Caco-2 (cell line): ENCODE results near the gene RAP1GAP2. TPM values are rescaled to one million over a fixed set of nuclear protein-coding genes. Genes with fewer than 3 reads are reported as not detected.
A peak's percentile ranks its signal among the peaks of the same experiment; 100 is the strongest.

Experiments used
- BruUV-seq: library from RNA; stranded (reverse); fragments of 400-500 nt; replicated peaks from 2 replicates; lab custom pipeline; 2021; lab: Mats Ljungman, UMichigan
- CTCF ChIA-PET: fragments of 300-600 bp; sonication (Branson Sonifier 250); formaldehyde crosslinking; loops from one replicate; lab custom pipeline; 2022; ENCODE audit warnings: antibody characterized with exemption; lab: Charles Lee
- POLR2A ChIA-PET: fragments of 300-600 bp; sonication (Branson Sonifier 250); formaldehyde crosslinking; loops from one replicate; lab custom pipeline; 2022; ENCODE audit warnings: antibody characterized with exemption; lab: Charles Lee
- DNase-seq, 2 experiments: peaks; one replicate each; pipeline versions ENCODE4 v3.0.0 to v3.0.0-alpha.2; 2020 to 2022
- H3K27me3 ChIP-seq: replicated peaks from 2 replicates; pipeline ENCODE4 v1.6.0; 2011; ENCODE audit warnings: low read length; ENCODE audit not compliant: control insufficient read depth, insufficient read depth
- H3K36me3 ChIP-seq: 2 replicates; pipeline ENCODE4 v1.5.1; 2011; ENCODE audit warnings: low read length; ENCODE audit not compliant: control insufficient read depth, insufficient read depth
- H3K4me1 ChIP-seq: fragments of 250-450 bp; sonication (Bioruptor Pico); 2 replicates; pipeline ENCODE4 v1.5.1; 2020; ENCODE audit warnings: mild to moderate bottlenecking
- H3K4me3 ChIP-seq: 2 replicates; pipeline ENCODE4 v1.5.1; 2011; ENCODE audit warnings: low read depth, mild to moderate bottlenecking, control low read depth, low read length
- H3K9me3 ChIP-seq: fragments of 250-450 bp; sonication (Bioruptor Pico); 2 replicates; pipeline ENCODE4 v1.5.1; 2020; ENCODE audit warnings: mild to moderate bottlenecking, moderate library complexity
- H3K27ac Mint-ChIP-seq: one replicate; pipeline ENCODE4 v1.8.0; 2022; ENCODE audit warnings: mixed read lengths; ENCODE audit not compliant: unreplicated experiment
- H3K27me3 Mint-ChIP-seq: one replicate; pipeline ENCODE4 v1.8.0; 2022; ENCODE audit warnings: mixed read lengths; ENCODE audit not compliant: insufficient read depth, unreplicated experiment
- H3K36me3 Mint-ChIP-seq: one replicate; pipeline ENCODE4 v1.8.0; 2022; ENCODE audit warnings: mild to moderate bottlenecking, mixed read lengths; ENCODE audit not compliant: insufficient read depth, unreplicated experiment
- H3K4me1 Mint-ChIP-seq: one replicate; pipeline ENCODE4 v1.8.0; 2022; ENCODE audit warnings: low read depth, mixed read lengths; ENCODE audit not compliant: unreplicated experiment
- H3K4me3 Mint-ChIP-seq: one replicate; pipeline ENCODE4 v1.8.0; 2022; ENCODE audit warnings: mild to moderate bottlenecking, moderate library complexity, mixed read lengths; ENCODE audit not compliant: unreplicated experiment
- H3K9me3 Mint-ChIP-seq: one replicate; pipeline ENCODE4 v1.8.0; 2022; ENCODE audit warnings: mixed read lengths; ENCODE audit not compliant: unreplicated experiment
- CTCF ChIP-seq, 2 experiments: fragments of 200-600 bp in 1 of 2; IDR thresholded peaks; 1 replicate in 1 of 2; 2 replicates in 1 of 2; pipeline versions ENCODE4 v1.5.1 to v1.8.0; 2011 to 2022; ENCODE audit warnings: antibody characterized with exemption in 1 of 2, control low read depth in 1 of 2, inconsistent platforms in 1 of 2, low read depth in 1 of 2, low read length in 1 of 2, mild to moderate bottlenecking in 1 of 2, moderate library complexity in 1 of 2; ENCODE audit not compliant: insufficient read depth in 1 of 2, severe bottlenecking in 1 of 2, unreplicated experiment in 1 of 2
- intact Hi-C: fragments of 100-400 bp; cut with micrococcal nuclease; formaldehyde crosslinking; loops from one replicate; pipeline ENCODE4 v1.10.0; 2022; ENCODE audit not compliant: unreplicated experiment
- total RNA-seq: library from RNA; stranded (reverse); gene quantifications from 2 replicates; pipeline ENCODE4 v1.2.3, GENCODE V29; 2022

Gene RAP1GAP2
- total RNA-seq, 1 experiment from 2014 or later = 45.3 TPM

- Mint-ChIP-seq H3K4me3 (no peak overlapping the region), H3K27ac (peak overlapping the region; percentile 81), H3K9me3 (peaks cover 9% of the 10 kb centered on the region), H3K36me3 (peaks cover 10% of the 10 kb centered on the region), H3K4me1 (peaks cover 32% of the 10 kb centered on the region), H3K27me3 (no peaks in the 10 kb centered on the region)
- ChIA-PET POLR2A (no interaction called here), CTCF (no interaction called here)
- DNase-seq = no peak
- Histone ChIP-seq H3K4me1 (peaks cover 41% of the 10 kb centered on the region), H3K36me3 (no peaks in the 10 kb centered on the region), H3K4me3 (no peak overlapping the region), H3K9me3 (no peaks in the 10 kb centered on the region), H3K27me3 (no peaks in the 10 kb centered on the region)
- BruUV-seq = no TSS peak
- intact Hi-C loops = no loop called here
- TF ChIP-seq CTCF (IDR thresholded peaks at IDR 0.05; ENCODE audit: insufficient read depth in 1 of 2, low read depth in 1 of 2, low read length in 1 of 2, severe bottlenecking in 1 of 2, unreplicated experiment in 1 of 2) = no peak
These were observed 168.1 kb downstream of the RAP1GAP2 start for GRCh38 chr17:2964370-2964769.

GRCh38 chr17:2964831-2965230 is 168.6 kb downstream of the RAP1GAP2 start:
- H3K27me3 ChIP-seq = no peaks in the 10 kb centered on the region
- H3K4me1 Mint-ChIP-seq = peaks cover 29% of the 10 kb centered on the region
- H3K36me3 Mint-ChIP-seq = peaks cover 10% of the 10 kb centered on the region
- H3K9me3 ChIP-seq = no peaks in the 10 kb centered on the region
- no TSS peak for BruUV-seq
- H3K27me3 Mint-ChIP-seq = no peaks in the 10 kb centered on the region
- no peaks in the 10 kb centered on the region for H3K36me3 ChIP-seq
- ChIA-PET POLR2A (no interaction called here), CTCF (interaction anchor here (0.6 kb wide), 1 partner anchor 79 kb away, joined by 4 read pairs; no protein-coding TSS in a partner anchor)
- intact Hi-C loops = no loop called here
- H3K4me3 Mint-ChIP-seq = no peak overlapping the region
- no peak for DNase-seq
- no peak for TF ChIP-seq CTCF (IDR thresholded peaks at IDR 0.05; ENCODE audit: insufficient read depth in 1 of 2, low read depth in 1 of 2, low read length in 1 of 2, severe bottlenecking in 1 of 2, unreplicated experiment in 1 of 2)
- H3K4me1 ChIP-seq = peaks cover 36% of the 10 kb centered on the region
- peaks cover 9% of the 10 kb centered on the region for H3K9me3 Mint-ChIP-seq
- no peak overlapping the region for H3K4me3 ChIP-seq
- H3K27ac Mint-ChIP-seq = peak overlapping the region; percentile 81

GRCh38 chr17:2965621-2966595 is 169.7 kb downstream of the RAP1GAP2 start:
- peaks cover 26% of the 10 kb centered on the region for H3K4me1 ChIP-seq
- TF ChIP-seq CTCF (IDR thresholded peaks at IDR 0.05; ENCODE audit: insufficient read depth in 1 of 2, low read depth in 1 of 2, low read length in 1 of 2, severe bottlenecking in 1 of 2, unreplicated experiment in 1 of 2) = no peak
- H3K4me3 ChIP-seq = no peak overlapping the region
- Mint-ChIP-seq H3K4me3 (peak overlapping the region; percentile 2), H3K27ac (peak overlapping the region; percentile 13), H3K27me3 (no peaks in the 10 kb centered on the region), H3K36me3 (peaks cover under 1% of the 10 kb centered on the region), H3K4me1 (peaks cover 18% of the 10 kb centered on the region), H3K9me3 (peaks cover 9% of the 10 kb centered on the region)
- no peaks in the 10 kb centered on the region for H3K27me3 ChIP-seq
- DNase-seq = peak; percentile 73 to 76
- POLR2A ChIA-PET = interaction anchor here (0.6 kb wide), 1 partner anchor 9 kb away, joined by 7 read pairs; no protein-coding TSS in a partner anchor
- no peaks in the 10 kb centered on the region for H3K9me3 ChIP-seq
- intact Hi-C loops = no loop called here
- no peaks in the 10 kb centered on the region for H3K36me3 ChIP-seq
- BruUV-seq = no TSS peak
- CTCF ChIA-PET = no interaction called here
